Hematopoietic multipotent progenitor cell treated with erythropoietin and hydrocortisone succinate and interleukin-3 and kit ligand, for 17 days (in vitro differentiated cells): ENCODE results near the gene TMEM132D.

Experiments
- DNase-seq: peaks from one replicate; pipeline ENCODE4 v3.0.0-alpha.2; 2015; ENCODE audit warnings: low spot score

TMEM132D gene

GRCh38 chr12:129101816-129102215, 802.0 kb downstream of the TMEM132D start:
- DNase-seq, result no peak

- no peak for DNase-seq
These were observed 802.4 kb downstream of the TMEM132D start for GRCh38 chr12:129101404-129101803.

- DNase-seq, result no peak
These were observed 806.4 kb downstream of the TMEM132D start for GRCh38 chr12:129097451-129097850.

- DNase-seq, result no peak
These were observed 806.9 kb downstream of the TMEM132D start for GRCh38 chr12:129096968-129097367.

- no peak for DNase-seq
These were observed 807.6 kb downstream of the TMEM132D start for GRCh38 chr12:129096184-129096583.

GRCh38 chr12:129089576-129089975, 814.2 kb downstream of the TMEM132D start:
- DNase-seq, result no peak

GRCh38 chr12:129084875-129085826, 818.7 kb downstream of the TMEM132D start:
- DNase-seq, result no peak

- no peak for DNase-seq
These were observed 820.5 kb downstream of the TMEM132D start for GRCh38 chr12:129083121-129083840.

- no peak for DNase-seq
These were observed 821.4 kb downstream of the TMEM132D start for GRCh38 chr12:129082441-129082840.

GRCh38 chr12:129081755-129082250, 822.0 kb downstream of the TMEM132D start:
- DNase-seq, result no peak

GRCh38 chr12:129080821-129081220, 823.0 kb downstream of the TMEM132D start:
- DNase-seq, result no peak

- no peak for DNase-seq
These were observed 823.4 kb downstream of the TMEM132D start for GRCh38 chr12:129080391-129080790.

- no peak for DNase-seq
These were observed 824.1 kb downstream of the TMEM132D start for GRCh38 chr12:129079719-129080118.

GRCh38 chr12:129076441-129077320, 827.1 kb downstream of the TMEM132D start:
- DNase-seq, result no peak

GRCh38 chr12:129075460-129076208, 828.2 kb downstream of the TMEM132D start:
- no peak for DNase-seq

GRCh38 chr12:129074379-129074778, 829.4 kb downstream of the TMEM132D start:
- DNase-seq, result no peak

GRCh38 chr12:129073157-129073915, 830.5 kb downstream of the TMEM132D start:
- no peak for DNase-seq

- no peak for DNase-seq
These were observed 832.5 kb downstream of the TMEM132D start for GRCh38 chr12:129071362-129071761.

GRCh38 chr12:129069886-129070285, 833.9 kb downstream of the TMEM132D start:
- no peak for DNase-seq

- no peak for DNase-seq
These were observed 835.1 kb downstream of the TMEM132D start for GRCh38 chr12:129068684-129069083.
